ENCODE results near the gene BORCS6. TPM values are rescaled to one million over a fixed set of nuclear protein-coding genes. Genes with fewer than 3 reads are reported as not detected.

BORCS6 gene
- total and polyA plus RNA-seq, 9 of the 15 experiments (the other 6 are each of a cell fraction or from before 2014, with no cell fraction given) = 0.01 to 7.4 (median 2.3) TPM

- no peak for TF ChIP-seq HNRNPH1 (optimal IDR thresholded peaks at IDR 0.05; ENCODE audit: low read depth, low read length)
- no peak for TF ChIP-seq NR2C1 (IDR thresholded peaks at IDR 0.05)
- no peak for TF ChIP-seq NR2C1 (tag; IDR thresholded peaks at IDR 0.05)
- TF ChIP-seq SPI1 (IDR thresholded peaks at IDR 0.05; ENCODE audit: borderline replicate concordance, low read depth, low read length) = no peak
- TF ChIP-seq PHTF2 (CRISPR knock-in tag; IDR thresholded peaks at IDR 0.05) = no peak
- TF ChIP-seq CEBPB (tag; IDR thresholded peaks at IDR 0.05) = 0 out of 2 replicates have a peak, but pooled peaks have one; percentile 18
- no peak for TF ChIP-seq ZBTB26 (CRISPR knock-in tag; IDR thresholded peaks at IDR 0.05)
- TF ChIP-seq CHCHD3 (CRISPR knock-in tag; IDR thresholded peaks at IDR 0.05) = no peak
- TF ChIP-seq ZNF79 (CRISPR knock-in tag; IDR thresholded peaks at IDR 0.05; ENCODE audit: low read depth) = no peak
- TF ChIP-seq NCOR1 (IDR thresholded peaks at IDR 0.05) = no peak
- 0 out of 2 replicates have a peak, but pooled peaks have one; percentile 16 for TF ChIP-seq NFRKB (IDR thresholded peaks at IDR 0.05; ENCODE audit: low read depth)
- TF ChIP-seq ZNF589 (CRISPR knock-in tag; IDR thresholded peaks at IDR 0.05; ENCODE audit: low read depth) = no peak
- peak; percentile 76; the same call in 1 of the 2 replicates for TF ChIP-seq POLR2AphosphoS5 (IDR thresholded peaks at IDR 0.05; ENCODE audit: control insufficient read depth, insufficient read depth, low read depth, low read length)
- no peak for TF ChIP-seq RERE (CRISPR knock-in tag; IDR thresholded peaks at IDR 0.05; ENCODE audit: borderline replicate concordance)
- peak; percentile 84 for TF ChIP-seq CHD1 (IDR thresholded peaks at IDR 0.05; ENCODE audit: low read length)
- no peak for TF ChIP-seq MEF2A (IDR thresholded peaks at IDR 0.05; ENCODE audit: control insufficient read depth, low read depth, low read length)
- TF ChIP-seq PHB (CRISPR knock-in tag; IDR thresholded peaks at IDR 0.05) = no peak
- no peak for TF ChIP-seq ZNF586 (CRISPR knock-in tag; conservative IDR thresholded peaks at IDR 0.05)
- peak; percentile 84 for TF ChIP-seq TFAP4 (CRISPR knock-in tag; IDR thresholded peaks at IDR 0.05; ENCODE audit: borderline replicate concordance)
- TF ChIP-seq HEY1 (CRISPR knock-in tag; IDR thresholded peaks at IDR 0.05; ENCODE audit: borderline replicate concordance) = no peak
- no peak for TF ChIP-seq TCF7 (IDR thresholded peaks at IDR 0.05; ENCODE audit: borderline replicate concordance)
- TF ChIP-seq ZNF134 (CRISPR knock-in tag; conservative IDR thresholded peaks at IDR 0.05) = no peak
Observed at GRCh38 chr17:8209907-8210760, 20.2 kb upstream of the BORCS6 start, which contains the start of gene AURKB (continued).
